Natural killer cell (primary cell): ENCODE data around the gene C17orf78. TPM values are rescaled to one million over a fixed set of nuclear protein-coding genes. Genes with fewer than 3 reads are reported as not detected.

Experiments
- ATAC-seq, 3 donors: fragments of 150-1000 bp in 2 of 3; fragments of 200-7000 bp in 1 of 3; cut with Tn5 transposase; 1 replicate in 1 of 3; 2 replicates in 2 of 3; pipeline ENCODE4 v1.10.0; 2021; ENCODE audit warnings: mild to moderate bottlenecking in 2 of 3, moderate library complexity in 2 of 3
- DNase-seq, 2 donors: peaks; one replicate each; pipeline versions ENCODE4 v3.0.0 to v3.0.0-alpha.2; 2013 to 2021; ENCODE audit warnings: mixed read lengths in 1 of 2
- H3K27ac ChIP-seq: one replicate; pipeline ENCODE4 v1.5.1; 2013; ENCODE audit warnings: mild to moderate bottlenecking, low read length
- H3K27me3 ChIP-seq: one replicate; pipeline ENCODE4 v1.6.1; 2013; ENCODE audit warnings: low read length; ENCODE audit not compliant: control insufficient read depth, insufficient read depth
- H3K36me3 ChIP-seq: one replicate; pipeline ENCODE4 v1.6.1; 2013; ENCODE audit warnings: low read length; ENCODE audit not compliant: control insufficient read depth, insufficient read depth
- H3K4me1 ChIP-seq: one replicate; pipeline ENCODE4 v1.6.1; 2013; ENCODE audit warnings: low read length; ENCODE audit not compliant: control insufficient read depth, insufficient read depth
- H3K4me3 ChIP-seq: one replicate; pipeline ENCODE4 v1.5.1; 2013; ENCODE audit warnings: low read length
- H3K9me3 ChIP-seq: one replicate; pipeline ENCODE4 v1.6.1; 2013; ENCODE audit warnings: low read length; ENCODE audit not compliant: control insufficient read depth, insufficient read depth
- H3K27ac Mint-ChIP-seq, 2 donors: one replicate each; pipeline ENCODE4 v1.8.0; 2022; ENCODE audit warnings: mild to moderate bottlenecking in 2 of 2, mixed read lengths in 2 of 2, moderate library complexity in 1 of 2
- H3K27me3 Mint-ChIP-seq, 2 donors: one replicate each; pipeline ENCODE4 v1.8.0; 2022; ENCODE audit warnings: low read depth in 2 of 2, mixed read lengths in 2 of 2
- H3K36me3 Mint-ChIP-seq: one replicate; pipeline ENCODE4 v1.8.0; 2022; ENCODE audit warnings: mixed read lengths
- H3K4me1 Mint-ChIP-seq, 2 donors: one replicate each; pipeline ENCODE4 v1.8.0; 2022; ENCODE audit warnings: mixed read lengths in 2 of 2
- H3K4me3 Mint-ChIP-seq: one replicate; pipeline ENCODE4 v1.8.0; 2022; ENCODE audit warnings: mild to moderate bottlenecking, moderate library complexity, mixed read lengths
- H3K9me3 Mint-ChIP-seq, 2 donors: one replicate each; pipeline ENCODE4 v1.8.0; 2022; ENCODE audit warnings: mixed read lengths in 2 of 2
- WGBS: methylation state at CpG from one replicate; pipeline ENCODE4 v1.1.7; 2013; ENCODE audit warnings: missing lambda C conversion rate; ENCODE audit not compliant: insufficient coverage; 5-methylcytosine and 5-hydroxymethylcytosine counted together
- intact Hi-C: fragments of 100-400 bp; cut with micrococcal nuclease; formaldehyde crosslinking; loops from one replicate; pipeline ENCODE4 v1.14.2; 2022
- total RNA-seq, 4 donors: library from RNA; stranded (reverse); fragments of 120-200 nt in 1 of 4; gene quantifications; one replicate each; pipeline versions ENCODE4 v1.2.3 to v1.2.4, GENCODE V29; 2013 to 2022
- TF ChIP-seq, protein P1 (sequence below): fragments of 200-600 bp; IDR thresholded peaks from one replicate; pipeline ENCODE4 v1.8.0; 2022; ENCODE audit warnings: antibody characterized with exemption

Gene C17orf78
- total RNA-seq, 3 donors from 2014 or later (not counting 1 experiment from before 2014, with no cell fraction given): not detected

DNA sequence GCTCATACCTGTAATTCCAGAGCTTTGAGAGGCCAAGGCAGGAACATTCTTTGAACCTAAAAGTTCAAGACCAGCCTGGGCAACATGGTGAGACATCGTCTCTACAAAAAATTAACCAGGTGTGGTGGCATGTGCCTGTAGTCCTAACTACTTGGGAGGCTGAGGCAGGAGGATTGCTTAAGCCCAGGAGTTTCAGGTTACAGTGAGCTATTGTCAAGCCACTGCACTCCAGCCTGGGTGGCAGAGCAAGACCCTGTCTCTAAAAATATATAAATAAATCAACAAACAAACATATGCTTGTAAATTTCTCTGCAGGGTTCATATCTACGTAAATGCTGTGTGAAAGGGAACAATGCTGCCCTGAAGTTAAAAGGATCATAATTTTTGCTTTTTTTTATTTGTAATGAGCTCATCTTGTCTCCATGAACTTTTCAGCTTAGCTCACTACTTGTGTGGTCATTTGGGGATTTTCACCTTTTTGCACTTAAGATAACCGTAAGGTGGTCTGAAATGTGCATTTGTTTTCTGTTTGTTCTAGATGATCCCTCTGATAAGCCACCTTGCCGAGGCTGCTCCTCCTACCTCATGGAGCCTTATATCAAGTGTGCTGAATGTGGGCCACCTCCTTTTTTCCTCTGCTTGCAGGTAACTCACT lies 47.3 kb downstream of the C17orf78 start:
- no peaks in the 10 kb centered on the region for H3K36me3 Mint-ChIP-seq
- peak overlapping the region in 1 of 2 donors; percentile 31 for H3K27ac Mint-ChIP-seq
- Histone ChIP-seq H3K27me3 (no peaks in the 10 kb centered on the region), H3K9me3 (no peaks in the 10 kb centered on the region), H3K27ac (no peak overlapping the region), H3K4me3 (no peak overlapping the region), H3K4me1 (no peaks in the 10 kb centered on the region), H3K36me3 (peaks cover 37% of the 10 kb centered on the region)
- TF ChIP-seq, protein P1, sequence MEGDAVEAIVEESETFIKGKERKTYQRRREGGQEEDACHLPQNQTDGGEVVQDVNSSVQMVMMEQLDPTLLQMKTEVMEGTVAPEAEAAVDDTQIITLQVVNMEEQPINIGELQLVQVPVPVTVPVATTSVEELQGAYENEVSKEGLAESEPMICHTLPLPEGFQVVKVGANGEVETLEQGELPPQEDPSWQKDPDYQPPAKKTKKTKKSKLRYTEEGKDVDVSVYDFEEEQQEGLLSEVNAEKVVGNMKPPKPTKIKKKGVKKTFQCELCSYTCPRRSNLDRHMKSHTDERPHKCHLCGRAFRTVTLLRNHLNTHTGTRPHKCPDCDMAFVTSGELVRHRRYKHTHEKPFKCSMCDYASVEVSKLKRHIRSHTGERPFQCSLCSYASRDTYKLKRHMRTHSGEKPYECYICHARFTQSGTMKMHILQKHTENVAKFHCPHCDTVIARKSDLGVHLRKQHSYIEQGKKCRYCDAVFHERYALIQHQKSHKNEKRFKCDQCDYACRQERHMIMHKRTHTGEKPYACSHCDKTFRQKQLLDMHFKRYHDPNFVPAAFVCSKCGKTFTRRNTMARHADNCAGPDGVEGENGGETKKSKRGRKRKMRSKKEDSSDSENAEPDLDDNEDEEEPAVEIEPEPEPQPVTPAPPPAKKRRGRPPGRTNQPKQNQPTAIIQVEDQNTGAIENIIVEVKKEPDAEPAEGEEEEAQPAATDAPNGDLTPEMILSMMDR: no peak
- no peak for DNase-seq
- no peaks in the 10 kb centered on the region for H3K9me3 Mint-ChIP-seq
- H3K27me3 Mint-ChIP-seq: no peaks in the 10 kb centered on the region
- intact Hi-C loops: no loop called here
- no peak for ATAC-seq
- 83% methylated on average over 4 of the region's 4 CpGs for WGBS
- H3K4me3 Mint-ChIP-seq: no peak overlapping the region
- no peaks in the 10 kb centered on the region for H3K4me1 Mint-ChIP-seq

DNA sequence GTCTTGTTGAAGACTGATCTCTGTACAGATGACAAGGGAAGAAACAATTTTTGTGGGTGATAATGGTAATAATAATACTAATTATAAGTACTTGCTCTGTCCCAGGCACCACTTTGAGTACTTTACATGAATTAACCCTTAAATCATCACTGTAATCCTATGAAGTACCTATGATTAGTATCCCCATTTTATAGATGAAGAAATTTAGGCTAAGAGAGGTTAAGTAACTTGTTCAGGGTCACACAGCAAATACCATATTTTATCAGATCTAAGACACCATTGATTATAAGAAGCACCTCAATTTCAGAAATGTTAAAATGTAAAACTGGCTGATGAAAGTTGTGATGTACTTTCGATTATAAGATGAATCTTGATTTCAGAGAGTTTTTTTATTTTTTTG lies 49.5 kb downstream of the C17orf78 start:
- 100% methylated on average over 1 of the region's 1 CpG for WGBS
- no peaks in the 10 kb centered on the region for H3K4me1 ChIP-seq
- H3K27me3 ChIP-seq: no peaks in the 10 kb centered on the region
- Mint-ChIP-seq H3K27me3 (no peaks in the 10 kb centered on the region), H3K27ac (no peak overlapping the region), H3K36me3 (no peaks in the 10 kb centered on the region), H3K4me1 (peaks cover under 1 to 6% of the 10 kb centered on the region in 2 donors), H3K4me3 (no peak overlapping the region), H3K9me3 (no peaks in the 10 kb centered on the region)
- intact Hi-C loops: no loop called here
- H3K36me3 ChIP-seq: peaks cover 46% of the 10 kb centered on the region
- DNase-seq: no peak
- no peak overlapping the region for H3K4me3 ChIP-seq
- no peaks in the 10 kb centered on the region for H3K9me3 ChIP-seq
- H3K27ac ChIP-seq: no peak overlapping the region
- ATAC-seq: no peak
- TF ChIP-seq, protein P1: no peak

DNA sequence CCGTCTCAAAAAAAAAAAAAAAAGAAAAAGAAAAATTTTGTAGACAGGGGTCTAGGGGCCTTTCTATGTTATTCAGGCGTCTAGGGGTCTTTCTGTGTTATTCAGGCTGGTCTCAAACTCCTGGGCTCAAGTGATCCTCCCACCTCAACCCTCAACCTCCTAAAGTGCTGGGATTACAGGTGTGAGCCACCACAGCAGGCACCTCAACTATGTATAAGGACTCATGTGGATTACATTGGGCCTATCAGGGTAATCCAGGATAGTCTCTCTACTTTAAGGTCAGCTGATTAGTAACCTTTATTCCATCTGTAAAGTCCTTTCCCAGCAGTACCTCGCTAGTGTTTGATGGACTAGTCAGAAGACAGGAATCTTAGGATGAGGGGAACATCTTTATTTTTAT lies 53.3 kb downstream of the C17orf78 start:
- Mint-ChIP-seq H3K36me3 (no peaks in the 10 kb centered on the region), H3K27me3 (no peaks in the 10 kb centered on the region), H3K9me3 (no peaks in the 10 kb centered on the region), H3K4me1 (peaks cover 10 to 15% of the 10 kb centered on the region in 2 donors), H3K27ac (peak overlapping the region in 1 of 2 donors; percentile 76), H3K4me3 (no peak overlapping the region)
- intact Hi-C loops: no loop called here
- TF ChIP-seq, protein P1: no peak
- H3K4me1 ChIP-seq: no peaks in the 10 kb centered on the region
- no peak for DNase-seq
- H3K9me3 ChIP-seq: no peaks in the 10 kb centered on the region
- peaks cover 44% of the 10 kb centered on the region for H3K36me3 ChIP-seq
- H3K27ac ChIP-seq: no peak overlapping the region
- ATAC-seq: no peak
- WGBS: 80% methylated on average over 1 of the region's 3 CpGs
- H3K4me3 ChIP-seq: no peak overlapping the region
- no peaks in the 10 kb centered on the region for H3K27me3 ChIP-seq

DNA sequence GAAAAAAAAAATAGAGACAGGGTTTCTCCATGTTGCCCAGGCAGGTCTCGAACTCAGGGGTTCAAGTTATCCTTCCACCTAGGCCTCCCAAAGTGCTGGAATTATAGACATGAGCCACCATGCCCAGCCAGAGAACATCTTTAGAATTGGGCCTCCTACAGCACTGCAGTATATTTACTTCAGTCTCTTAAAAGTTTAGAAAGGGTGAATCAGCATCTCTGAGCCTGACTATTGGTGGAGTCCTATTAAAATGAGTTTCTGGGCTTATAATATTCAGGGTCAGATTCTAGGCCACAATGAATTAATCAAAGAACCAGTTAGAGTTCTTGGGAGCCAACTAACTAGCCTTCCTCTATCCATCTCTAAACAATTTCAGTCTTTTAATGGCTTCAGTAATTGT lies 53.7 kb downstream of the C17orf78 start:
- no peaks in the 10 kb centered on the region for H3K27me3 Mint-ChIP-seq
- Histone ChIP-seq H3K4me1 (no peaks in the 10 kb centered on the region), H3K9me3 (no peaks in the 10 kb centered on the region), H3K36me3 (peaks cover 44% of the 10 kb centered on the region), H3K27me3 (no peaks in the 10 kb centered on the region), H3K4me3 (no peak overlapping the region), H3K27ac (no peak overlapping the region)
- intact Hi-C loops: no loop called here
- H3K4me1 Mint-ChIP-seq: peaks cover 10 to 15% of the 10 kb centered on the region in 2 donors
- WGBS: 100% methylated on average over 1 of the region's 1 CpG
- DNase-seq (no peak), ATAC-seq (no peak)
- no peaks in the 10 kb centered on the region for H3K9me3 Mint-ChIP-seq
- H3K4me3 Mint-ChIP-seq: no peak overlapping the region
- TF ChIP-seq, protein P1: no peak
- peak overlapping the region; percentile 14 to 76 for H3K27ac Mint-ChIP-seq
- no peaks in the 10 kb centered on the region for H3K36me3 Mint-ChIP-seq
